ENCODE data around the gene PLCB1.

DNA sequence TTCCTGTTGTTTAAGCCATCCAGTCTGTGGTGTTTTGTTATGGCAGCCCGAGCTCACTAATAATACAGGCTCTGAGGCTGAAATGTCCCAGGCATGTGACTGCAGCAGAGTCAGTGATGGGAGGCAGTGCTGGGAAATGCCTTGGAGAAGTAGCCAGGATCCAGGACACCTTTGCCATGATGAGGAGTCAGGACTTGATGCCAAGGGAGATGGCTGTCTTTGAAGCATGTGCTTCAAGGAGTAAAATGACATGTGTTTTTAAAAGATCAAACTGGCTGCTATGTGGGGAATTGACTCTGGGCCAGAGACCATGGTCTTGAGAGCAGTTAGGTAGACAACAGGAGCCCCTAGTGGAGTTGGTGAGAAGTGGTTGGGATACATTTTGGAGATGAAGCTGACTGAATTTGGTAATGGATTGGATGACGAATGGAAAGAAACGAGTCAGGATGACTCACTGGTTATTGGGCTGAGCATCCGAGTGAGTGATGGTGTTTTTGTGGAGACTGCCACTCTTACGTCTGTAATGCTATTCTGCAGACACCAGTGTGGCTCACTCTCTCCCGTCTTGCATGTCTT, 322.2 kb downstream of the PLCB1 start:
- TF ChIP-seq, protein P1, sequence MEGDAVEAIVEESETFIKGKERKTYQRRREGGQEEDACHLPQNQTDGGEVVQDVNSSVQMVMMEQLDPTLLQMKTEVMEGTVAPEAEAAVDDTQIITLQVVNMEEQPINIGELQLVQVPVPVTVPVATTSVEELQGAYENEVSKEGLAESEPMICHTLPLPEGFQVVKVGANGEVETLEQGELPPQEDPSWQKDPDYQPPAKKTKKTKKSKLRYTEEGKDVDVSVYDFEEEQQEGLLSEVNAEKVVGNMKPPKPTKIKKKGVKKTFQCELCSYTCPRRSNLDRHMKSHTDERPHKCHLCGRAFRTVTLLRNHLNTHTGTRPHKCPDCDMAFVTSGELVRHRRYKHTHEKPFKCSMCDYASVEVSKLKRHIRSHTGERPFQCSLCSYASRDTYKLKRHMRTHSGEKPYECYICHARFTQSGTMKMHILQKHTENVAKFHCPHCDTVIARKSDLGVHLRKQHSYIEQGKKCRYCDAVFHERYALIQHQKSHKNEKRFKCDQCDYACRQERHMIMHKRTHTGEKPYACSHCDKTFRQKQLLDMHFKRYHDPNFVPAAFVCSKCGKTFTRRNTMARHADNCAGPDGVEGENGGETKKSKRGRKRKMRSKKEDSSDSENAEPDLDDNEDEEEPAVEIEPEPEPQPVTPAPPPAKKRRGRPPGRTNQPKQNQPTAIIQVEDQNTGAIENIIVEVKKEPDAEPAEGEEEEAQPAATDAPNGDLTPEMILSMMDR (conservative IDR thresholded peaks at IDR 0.05): peak; percentile 16
- no peak for TF ChIP-seq ZFX (IDR thresholded peaks at IDR 0.05)
